Globus pallidus (tissue), 1 donor: ENCODE data around the gene TSPYL6.
A peak's percentile ranks its signal among the peaks of the same experiment; 100 is the strongest.

Experiments
- DNase-seq: peaks from one replicate; pipeline ENCODE4 v3.0.0-alpha.2; 2015; ENCODE audit warnings: low spot score

Gene TSPYL6

DNA sequence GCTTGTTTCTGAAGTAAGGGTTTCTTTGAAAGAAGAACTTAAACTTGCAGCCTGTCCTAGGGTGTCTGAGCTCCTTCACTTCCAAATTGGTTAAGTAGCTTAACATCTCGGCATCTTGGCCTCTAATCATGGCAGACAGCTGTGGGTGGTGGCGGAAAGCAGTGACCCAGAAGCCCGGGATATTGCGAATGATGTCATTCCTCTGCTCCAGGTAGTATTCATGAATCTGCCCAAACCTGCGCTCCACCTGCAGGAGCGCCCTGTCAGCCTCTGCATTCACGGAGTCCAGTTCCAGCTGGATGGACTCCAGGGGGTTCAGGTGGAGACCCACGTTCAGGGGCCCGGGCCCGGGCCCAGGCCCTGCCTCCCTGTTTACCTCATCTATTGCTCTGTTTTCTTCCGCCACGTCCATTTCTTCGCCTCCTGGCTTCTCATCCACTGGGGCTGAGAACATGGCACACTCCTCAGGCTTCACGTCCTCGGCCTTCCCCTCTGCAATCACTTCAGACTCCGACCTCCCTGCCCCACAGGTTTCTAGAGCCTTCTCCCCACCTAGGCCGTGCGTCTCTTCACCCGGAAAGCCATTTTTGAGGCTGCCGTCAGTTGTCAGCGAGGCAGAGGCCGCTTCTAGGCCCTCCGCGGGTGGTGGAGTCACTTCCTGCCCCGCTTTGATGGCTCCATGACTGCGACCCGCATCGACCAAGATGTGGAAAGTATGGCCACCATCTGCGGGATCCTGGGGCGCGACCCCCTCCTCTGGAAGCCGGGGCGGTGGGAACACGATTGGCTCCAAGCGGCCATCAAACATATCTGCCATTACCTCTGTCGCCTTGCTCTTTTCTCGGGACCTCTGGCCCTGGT, 569 bp downstream of the TSPYL6 start:
- no peak for DNase-seq

- DNase-seq: no peak
Observed at GRCh38 chr2:54254180-54254579, 1.8 kb downstream of the TSPYL6 start.

- no peak for DNase-seq
Observed at GRCh38 chr2:54249629-54250028, 6.4 kb downstream of the TSPYL6 start.

DNA sequence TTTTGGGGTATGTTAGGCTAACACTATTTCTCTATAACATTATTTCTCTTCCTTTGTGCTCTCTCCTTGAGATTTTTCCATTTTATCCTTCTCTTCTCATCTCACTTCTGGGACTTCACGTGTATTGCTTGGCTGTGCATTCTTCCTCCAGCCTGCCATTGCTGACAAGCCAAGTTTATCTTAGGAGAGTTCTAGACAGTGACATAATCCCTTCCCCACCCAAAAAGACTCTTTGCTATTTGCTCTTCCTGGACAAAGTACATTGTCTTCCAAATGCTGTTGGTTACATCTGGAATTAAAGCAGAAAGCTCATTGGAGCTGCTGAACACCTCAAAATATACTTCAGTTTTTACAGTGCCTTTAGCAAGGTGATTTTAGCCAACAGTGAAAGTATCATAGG, 8.9 kb downstream of the TSPYL6 start:
- DNase-seq: no peak

- no peak for DNase-seq
Observed at GRCh38 chr2:54240515-54241469, 15.2 kb downstream of the TSPYL6 start.

DNA sequence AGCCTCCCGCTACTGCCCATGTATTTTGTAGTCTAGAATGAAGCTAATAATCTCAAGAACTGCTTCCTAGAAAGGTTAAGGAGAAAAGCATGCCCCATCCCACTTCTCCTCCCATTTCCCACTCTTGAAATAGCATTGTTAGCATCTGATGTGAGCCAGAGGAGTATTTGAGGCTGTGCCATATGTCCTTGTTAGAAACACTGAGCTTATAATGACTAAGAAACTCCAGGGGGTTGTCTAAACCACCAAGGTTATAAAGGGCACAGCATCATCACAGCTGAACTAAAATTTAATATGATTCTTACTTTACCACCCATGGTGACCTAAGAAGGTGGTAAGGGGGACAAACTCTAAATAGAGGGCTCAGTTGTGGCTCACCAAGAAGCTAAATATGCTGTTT, 16.6 kb downstream of the TSPYL6 start:
- DNase-seq: no peak

DNA sequence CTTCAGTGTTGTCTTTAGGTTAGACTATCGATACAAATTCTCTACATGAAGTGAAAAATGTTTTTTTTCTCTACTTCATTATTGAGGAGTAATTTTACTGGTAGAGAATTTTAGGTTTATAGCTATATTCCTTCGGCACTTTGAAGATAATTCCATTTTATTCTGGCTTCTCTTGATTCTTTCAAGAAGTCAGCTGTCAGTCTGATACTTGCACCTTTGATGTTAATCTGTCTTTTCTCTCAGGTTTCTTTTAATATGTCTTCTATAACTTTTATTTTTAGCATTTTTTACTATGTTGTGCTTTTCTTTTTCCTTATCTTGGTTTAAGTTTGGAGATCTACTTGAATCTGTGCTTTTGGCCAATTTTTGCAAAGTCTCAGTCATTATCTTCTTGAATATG, 18.6 kb downstream of the TSPYL6 start:
- DNase-seq: no peak

DNA sequence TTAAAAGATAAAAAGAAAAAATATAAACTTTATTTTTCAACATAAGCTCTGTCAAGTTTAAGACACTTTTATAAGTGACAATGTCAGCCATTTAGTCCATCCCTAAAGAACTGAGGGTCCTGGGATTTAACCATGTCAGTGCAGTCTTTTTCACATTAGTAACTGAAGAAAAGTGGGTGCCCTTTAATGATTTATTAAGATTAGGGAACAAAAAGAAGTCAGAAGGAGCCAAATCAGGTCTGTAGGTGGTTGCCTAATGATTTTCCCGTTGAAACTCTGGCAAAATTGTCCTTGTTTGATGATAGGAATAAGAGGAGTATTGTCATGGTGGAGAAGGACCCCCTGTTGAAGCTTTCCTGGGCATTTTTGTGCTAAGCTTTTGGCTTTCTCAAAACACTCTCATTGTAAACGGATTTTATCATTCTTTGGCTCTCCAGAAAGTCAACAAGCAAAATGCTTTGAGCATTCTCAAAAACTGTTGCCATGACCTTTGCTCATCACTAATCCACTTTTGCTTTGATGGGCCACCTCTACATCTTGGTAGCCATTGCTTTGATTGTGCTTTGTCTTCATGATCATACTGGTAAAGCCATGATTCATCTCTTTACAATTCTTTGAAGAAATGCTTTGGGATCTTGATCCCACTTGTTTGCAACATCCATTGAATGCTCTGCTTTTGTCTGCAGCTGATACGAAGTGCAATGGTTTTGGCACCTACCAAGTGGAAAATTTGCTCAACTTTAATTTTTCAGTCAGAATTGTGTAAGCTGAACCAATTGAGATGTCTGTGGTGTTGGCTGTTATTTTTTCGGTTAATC, 22.0 kb downstream of the TSPYL6 start:
- DNase-seq: no peak

- no peak for DNase-seq
Observed at GRCh38 chr2:54228945-54229344, 27.1 kb downstream of the TSPYL6 start.

- no peak for DNase-seq
Observed at GRCh38 chr2:54227798-54228197, 28.2 kb downstream of the TSPYL6 start.

DNA sequence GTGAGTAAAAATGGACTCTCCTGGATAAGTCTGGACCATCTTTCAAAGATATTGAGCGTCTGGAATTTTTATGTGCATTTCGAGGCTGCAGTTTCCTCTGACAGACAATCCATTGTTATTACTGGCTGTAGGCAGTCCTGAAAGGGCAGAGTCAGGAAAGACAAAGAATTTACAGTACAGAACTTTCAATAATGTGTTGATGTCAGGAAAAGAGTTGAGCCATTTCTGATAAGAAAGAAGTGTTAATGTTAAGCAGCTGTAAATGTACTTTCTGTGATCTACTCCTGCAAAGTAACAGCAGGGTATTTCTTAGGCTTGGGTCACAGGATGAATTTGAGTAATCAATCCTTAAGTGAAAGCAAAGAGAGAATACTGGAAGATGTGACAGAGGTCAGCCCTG, 29.8 kb downstream of the TSPYL6 start:
- peak; percentile 82 for DNase-seq

- DNase-seq: peak; percentile 24
Observed at GRCh38 chr2:54224997-54225396, 31.0 kb downstream of the TSPYL6 start.

GRCh38 chr2:54213082-54213481, 42.9 kb downstream of the TSPYL6 start:
- DNase-seq: no peak

- no peak for DNase-seq
Observed at GRCh38 chr2:54212456-54212855, 43.6 kb downstream of the TSPYL6 start.

- no peak for DNase-seq
Observed at GRCh38 chr2:54209379-54209778, 46.6 kb downstream of the TSPYL6 start.

DNA sequence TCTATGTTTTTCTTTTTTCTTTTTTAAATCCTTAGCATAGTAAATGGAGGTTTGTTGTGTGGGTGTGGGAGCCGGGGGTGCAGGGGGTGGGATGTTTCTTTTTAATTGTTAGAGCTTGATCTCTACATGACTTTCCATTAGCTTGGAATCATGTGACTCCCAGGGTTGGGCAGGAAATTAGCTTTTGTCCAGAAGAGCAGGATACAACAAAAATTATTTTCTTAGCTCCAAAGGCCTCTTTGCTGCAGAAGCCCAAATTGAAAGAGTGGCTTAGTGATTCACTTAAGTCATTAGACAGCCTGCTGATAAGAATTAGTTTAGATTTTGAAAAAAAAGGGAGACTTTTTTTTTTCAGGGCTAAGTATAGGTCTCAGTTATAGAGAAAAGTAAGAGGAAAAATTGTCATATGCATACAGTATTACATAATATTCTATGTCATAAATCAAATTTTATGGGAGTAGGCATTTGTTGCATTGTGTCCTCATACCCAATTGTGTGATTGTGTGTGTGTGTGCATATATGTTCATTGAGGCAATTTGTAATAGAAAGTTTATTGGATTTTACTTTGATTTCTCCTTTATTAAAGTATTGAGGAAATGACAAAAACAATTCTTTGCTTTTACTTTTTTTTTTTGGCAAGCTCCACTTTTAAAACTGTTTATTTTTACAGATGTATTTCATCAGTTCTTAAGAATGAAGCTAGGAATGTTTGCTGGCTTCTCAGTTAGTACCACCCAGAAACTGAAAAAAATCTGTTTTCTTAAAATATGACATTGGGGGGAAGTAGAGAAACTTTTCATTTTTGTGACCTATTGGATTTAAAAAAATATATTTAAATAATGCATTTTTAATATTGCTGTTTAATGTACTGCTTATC, 47.4 kb downstream of the TSPYL6 start:
- no peak for DNase-seq

DNA sequence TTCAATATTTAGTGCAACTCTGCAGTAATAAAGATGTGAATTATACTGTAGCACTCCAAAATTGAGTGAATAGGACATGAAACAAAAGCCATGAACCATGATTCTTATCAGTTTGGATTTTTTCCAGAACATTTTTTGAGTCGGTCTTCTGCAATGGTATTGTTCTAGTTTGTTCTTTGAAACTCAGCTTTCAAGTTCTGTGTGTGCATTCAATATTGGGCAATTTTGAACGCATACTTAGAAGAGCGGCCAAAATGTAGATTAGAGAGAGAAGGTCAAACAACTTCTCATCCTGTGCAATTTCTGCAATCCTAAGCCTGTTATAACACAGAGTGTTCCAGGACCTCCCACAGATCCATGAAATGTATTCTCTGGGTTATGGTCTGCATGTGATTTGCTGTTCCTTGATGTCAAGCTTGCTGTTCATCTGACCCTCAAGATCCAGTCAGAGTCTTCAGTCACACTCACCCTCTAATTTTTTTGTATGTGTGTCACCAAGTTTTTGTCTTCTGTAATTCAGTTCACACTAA, 48.3 kb downstream of the TSPYL6 start:
- DNase-seq: no peak

GRCh38 chr2:54206596-54206995, 49.4 kb downstream of the TSPYL6 start:
- peak; percentile 64 for DNase-seq

GRCh38 chr2:54204476-54204875, 51.6 kb downstream of the TSPYL6 start:
- DNase-seq: no peak
